H9 (cell line): ENCODE results near the gene CAMTA2. TPM values are rescaled to one million over a fixed set of nuclear protein-coding genes. Genes with fewer than 3 reads are reported as not detected.

Source experiments
- DNase-seq: peaks from one replicate; pipeline ENCODE4 v3.0.0-alpha.2; 2017
- H2AFZ ChIP-seq: one replicate; pipeline ENCODE4 v1.6.1; 2013; ENCODE audit warnings: mild to moderate bottlenecking, low read length, control low read depth, moderate library complexity
- H2AK5ac ChIP-seq: 2 replicates; pipeline ENCODE4 v1.6.1; 2013; ENCODE audit warnings: low read length, control low read depth, mixed read lengths; ENCODE audit not compliant: insufficient read length
- H2BK120ac ChIP-seq: one replicate; pipeline ENCODE4 v1.6.1; 2013; ENCODE audit warnings: low read depth, mild to moderate bottlenecking, low read length, control low read depth, inconsistent platforms; ENCODE audit not compliant: poor library complexity, severe bottlenecking
- H2BK12ac ChIP-seq: 2 replicates; pipeline ENCODE4 v1.6.1; 2013; ENCODE audit warnings: low read length, control low read depth, mixed read lengths, low read depth; ENCODE audit not compliant: insufficient read length
- H2BK15ac ChIP-seq: 2 replicates; pipeline ENCODE4 v1.6.1; 2013; ENCODE audit warnings: low read depth, low read length, control low read depth
- H2BK20ac ChIP-seq: one replicate; pipeline ENCODE4 v1.6.1; 2013; ENCODE audit warnings: low read depth, mild to moderate bottlenecking, low read length, control low read depth, inconsistent platforms; ENCODE audit not compliant: poor library complexity, severe bottlenecking
- H2BK5ac ChIP-seq: 2 replicates; pipeline ENCODE4 v1.6.1; 2013; ENCODE audit warnings: low read length, control low read depth, mixed read lengths; ENCODE audit not compliant: insufficient read length
- H3K14ac ChIP-seq: 2 replicates; pipeline ENCODE4 v1.6.1; 2013; ENCODE audit warnings: low read length, control low read depth; ENCODE audit not compliant: insufficient read depth
- H3K18ac ChIP-seq: 2 replicates; pipeline ENCODE4 v1.6.1; 2013; ENCODE audit warnings: low read depth, mild to moderate bottlenecking, mixed read lengths, low read length, control low read depth; ENCODE audit not compliant: insufficient read length
- H3K23ac ChIP-seq: 2 replicates; pipeline ENCODE4 v1.6.1; 2013; ENCODE audit warnings: low read length, control low read depth, mixed read lengths, low read depth; ENCODE audit not compliant: insufficient read length
- H3K23me2 ChIP-seq: 2 replicates; pipeline ENCODE4 v1.6.1; 2013; ENCODE audit warnings: low read depth, mild to moderate bottlenecking, mixed read lengths, low read length, control low read depth; ENCODE audit not compliant: insufficient read length, poor library complexity, severe bottlenecking
- H3K27ac ChIP-seq: 2 replicates; pipeline ENCODE4 v1.5.1; 2013; ENCODE audit warnings: low read length, control low read depth, mixed read lengths, low read depth; ENCODE audit not compliant: insufficient read length
- H3K27me3 ChIP-seq: 2 replicates; pipeline ENCODE4 v1.6.1; 2013; ENCODE audit warnings: low read length, control low read depth, inconsistent platforms; ENCODE audit not compliant: insufficient read depth
- H3K4ac ChIP-seq: 2 replicates; pipeline ENCODE4 v1.6.1; 2013; ENCODE audit warnings: low read depth, mild to moderate bottlenecking, control low read depth, inconsistent platforms, low read length, moderate library complexity
- H3K4me1 ChIP-seq: 2 replicates; pipeline ENCODE4 v1.6.1; 2013; ENCODE audit warnings: low read length, control low read depth, inconsistent platforms; ENCODE audit not compliant: insufficient read depth
- H3K4me2 ChIP-seq: 2 replicates; pipeline ENCODE4 v1.6.1; 2013; ENCODE audit warnings: low read length, control low read depth, mixed read lengths; ENCODE audit not compliant: insufficient read length, insufficient read depth
- H3K56ac ChIP-seq: 2 replicates; pipeline ENCODE4 v1.6.1; 2013; ENCODE audit warnings: low read depth, mild to moderate bottlenecking, mixed read lengths, low read length, control low read depth; ENCODE audit not compliant: insufficient read length
- H3K79me1 ChIP-seq: 2 replicates; pipeline ENCODE4 v1.6.1; 2013; ENCODE audit warnings: low read depth, mild to moderate bottlenecking, moderate library complexity, low read length, control low read depth, inconsistent platforms; ENCODE audit not compliant: insufficient read depth, poor library complexity, severe bottlenecking
- H3K79me2 ChIP-seq: 2 replicates; pipeline ENCODE4 v1.6.1; 2013; ENCODE audit warnings: low read length, control low read depth, inconsistent platforms; ENCODE audit not compliant: insufficient read depth
- H3K9ac ChIP-seq: 2 replicates; pipeline ENCODE4 v1.6.1; 2013; ENCODE audit warnings: low read length, control low read depth, mixed read lengths; ENCODE audit not compliant: insufficient read length; ENCODE audit errors: extremely low read depth
- H3K9me3 ChIP-seq: one replicate; pipeline ENCODE4 v1.6.1; 2013; ENCODE audit warnings: low read depth, low read length, inconsistent platforms; ENCODE audit not compliant: control insufficient read depth
- H3T11ph ChIP-seq: one replicate; pipeline ENCODE4 v1.6.1; 2013; ENCODE audit warnings: mild to moderate bottlenecking, low read length, control low read depth, inconsistent platforms
- H4K20me1 ChIP-seq: one replicate; pipeline ENCODE4 v1.6.1; 2013; ENCODE audit not compliant: control insufficient read depth, insufficient read length, insufficient read depth
- H4K5ac ChIP-seq: 2 replicates; pipeline ENCODE4 v1.6.1; 2013; ENCODE audit warnings: low read depth, mild to moderate bottlenecking, mixed read lengths, low read length, control low read depth; ENCODE audit not compliant: insufficient read length
- H4K8ac ChIP-seq: replicated peaks from 2 replicates; pipeline ENCODE4 v1.6.1; 2013; ENCODE audit warnings: low read length, control low read depth, mixed read lengths, low read depth; ENCODE audit not compliant: insufficient read length
- H4K91ac ChIP-seq: 2 replicates; pipeline ENCODE4 v1.6.1; 2013; ENCODE audit warnings: low read depth, mild to moderate bottlenecking, moderate library complexity, mixed read lengths, low read length, control low read depth; ENCODE audit not compliant: insufficient read length
- H3K27ac Mint-ChIP-seq, 3 experiments: 2 replicates in 2 of 3; 3 replicates in 1 of 3; pipeline ENCODE4 v1.8.0; 2020 to 2021; ENCODE audit warnings: mixed read lengths in 3 of 3, mild to moderate bottlenecking in 1 of 3, moderate library complexity in 1 of 3
- H3K27me3 Mint-ChIP-seq: 2 replicates; pipeline ENCODE4 v1.8.0; 2021; ENCODE audit warnings: low read depth, mild to moderate bottlenecking, moderate library complexity, mixed read lengths
- H3K36me3 Mint-ChIP-seq, 3 experiments: 2 replicates in 2 of 3; 3 replicates in 1 of 3; pipeline ENCODE4 v1.8.0; 2020 to 2021; ENCODE audit warnings: low read depth in 3 of 3, mixed read lengths in 3 of 3; ENCODE audit not compliant: insufficient read depth in 1 of 3
- H3K4me1 Mint-ChIP-seq, 2 experiments: 2 replicates each; pipeline ENCODE4 v1.8.0; 2020; ENCODE audit warnings: mixed read lengths in 2 of 2
- H3K4me3 Mint-ChIP-seq, 2 experiments: 2 replicates in 1 of 2; 3 replicates in 1 of 2; pipeline ENCODE4 v1.8.0; 2020 to 2021; ENCODE audit warnings: mild to moderate bottlenecking in 2 of 2, mixed read lengths in 2 of 2, moderate library complexity in 1 of 2
- H3K9me3 Mint-ChIP-seq, 2 experiments: 2 replicates in 1 of 2; 3 replicates in 1 of 2; pipeline ENCODE4 v1.8.0; 2020; ENCODE audit warnings: mild to moderate bottlenecking in 2 of 2, mixed read lengths in 2 of 2, moderate library complexity in 1 of 2
- WGBS: extraction: QIAGEN DNeasy Blood & Tissue Kit; methylation state at CpG from one replicate; pipeline ENCODE4 v1.1.7; 2013; ENCODE audit warnings: missing lambda C conversion rate, low lambda C conversion rate, mixed read lengths; ENCODE audit not compliant: insufficient read length; ENCODE audit errors: extremely low coverage; 5-methylcytosine and 5-hydroxymethylcytosine counted together
- total RNA-seq: library from RNA; stranded (reverse); gene quantifications from 2 replicates; pipeline ENCODE4 v1.2.1, GENCODE V29; 2021
- TF ChIP-seq, protein P1 (sequence below): fragments of 200-600 bp; sonication (generic); conservative IDR thresholded peaks from 3 replicates; pipeline ENCODE4 v1.8.0; 2021; ENCODE audit warnings: antibody characterized with exemption, mild to moderate bottlenecking

CAMTA2 gene
- total RNA-seq, 1 experiment from 2014 or later = 15.6 TPM

- no peak overlapping the region for H2BK12ac ChIP-seq
- Mint-ChIP-seq H3K4me1 (peaks cover 25% of the 10 kb centered on the region in 2 experiments), H3K27ac (no peak overlapping the region), H3K9me3 (no peaks in the 10 kb centered on the region), H3K27me3 (peaks cover 62% of the 10 kb centered on the region), H3K4me3 (peak overlapping the region in 1 of 2 experiments; percentile 2; a peak in 1 of 5 replicates), H3K36me3 (peaks cover 15 to 46% (median 22%) of the 10 kb centered on the region in 3 experiments)
- no peak overlapping the region for H2AFZ ChIP-seq
- H2AK5ac ChIP-seq = no peak overlapping the region
- DNase-seq = no peak
- H2BK5ac ChIP-seq = no peak overlapping the region
- WGBS = no CpG with 5 or more reads among the region's 9 CpGs
- peaks cover 2% of the 10 kb centered on the region; the same call in 1 of the 2 replicates for H3K79me2 ChIP-seq
- H3K9ac ChIP-seq = no peak overlapping the region
- no peak overlapping the region for H3K56ac ChIP-seq
- H4K20me1 ChIP-seq = no peaks in the 10 kb centered on the region
- H2BK20ac ChIP-seq = no peak overlapping the region
- no peak overlapping the region for H4K91ac ChIP-seq
- TF ChIP-seq, protein P1, sequence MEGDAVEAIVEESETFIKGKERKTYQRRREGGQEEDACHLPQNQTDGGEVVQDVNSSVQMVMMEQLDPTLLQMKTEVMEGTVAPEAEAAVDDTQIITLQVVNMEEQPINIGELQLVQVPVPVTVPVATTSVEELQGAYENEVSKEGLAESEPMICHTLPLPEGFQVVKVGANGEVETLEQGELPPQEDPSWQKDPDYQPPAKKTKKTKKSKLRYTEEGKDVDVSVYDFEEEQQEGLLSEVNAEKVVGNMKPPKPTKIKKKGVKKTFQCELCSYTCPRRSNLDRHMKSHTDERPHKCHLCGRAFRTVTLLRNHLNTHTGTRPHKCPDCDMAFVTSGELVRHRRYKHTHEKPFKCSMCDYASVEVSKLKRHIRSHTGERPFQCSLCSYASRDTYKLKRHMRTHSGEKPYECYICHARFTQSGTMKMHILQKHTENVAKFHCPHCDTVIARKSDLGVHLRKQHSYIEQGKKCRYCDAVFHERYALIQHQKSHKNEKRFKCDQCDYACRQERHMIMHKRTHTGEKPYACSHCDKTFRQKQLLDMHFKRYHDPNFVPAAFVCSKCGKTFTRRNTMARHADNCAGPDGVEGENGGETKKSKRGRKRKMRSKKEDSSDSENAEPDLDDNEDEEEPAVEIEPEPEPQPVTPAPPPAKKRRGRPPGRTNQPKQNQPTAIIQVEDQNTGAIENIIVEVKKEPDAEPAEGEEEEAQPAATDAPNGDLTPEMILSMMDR = no peak
- no peak overlapping the region for H2BK15ac ChIP-seq
- H3K79me1 ChIP-seq = no peaks in the 10 kb centered on the region
- no peak overlapping the region for H3K4me2 ChIP-seq
- H3K9me3 ChIP-seq = no peaks in the 10 kb centered on the region
- peaks cover 10% of the 10 kb centered on the region; the same call in 1 of the 2 replicates for H3K4me1 ChIP-seq
- no peak overlapping the region for H3K23ac ChIP-seq
- H3K27ac ChIP-seq = no peak overlapping the region
- H4K8ac ChIP-seq = no peak overlapping the region
- no peak overlapping the region for H3K18ac ChIP-seq
- no peak overlapping the region for H4K5ac ChIP-seq
- H3T11ph ChIP-seq = no peak overlapping the region
- no peak overlapping the region for H3K4ac ChIP-seq
- no peak overlapping the region for H2BK120ac ChIP-seq
- no peak overlapping the region for H3K14ac ChIP-seq
- H3K23me2 ChIP-seq = peaks cover 3% of the 10 kb centered on the region
- H3K27me3 ChIP-seq = peaks cover 23% of the 10 kb centered on the region; the same call in 1 of the 2 replicates
Observed at GRCh38 chr17:4974115-4974670, 13.3 kb downstream of the CAMTA2 start.
